Medulla oblongata (tissue), 1 donor: ENCODE data around the gene CNNM3.
"Not testable (repeated sequence)": the region's sequence is repeated elsewhere in the genome, so short reads cannot be mapped to it uniquely, and the experiment has no call there.

ENCODE experiments used
- DNase-seq: peaks from one replicate; pipeline ENCODE4 v3.0.0-alpha.2; 2015; ENCODE audit errors: extremely low spot score

The CNNM3 gene

GRCh38 chr2:96798733-96799622 is 17.1 kb upstream of the CNNM3 start:
- no peak for DNase-seq

GRCh38 chr2:96799623-96799935 is 16.5 kb upstream of the CNNM3 start:
- DNase-seq, result no peak

GRCh38 chr2:96800061-96801004 is 15.7 kb upstream of the CNNM3 start:
- no peak for DNase-seq

GRCh38 chr2:96801005-96801785 is 14.9 kb upstream of the CNNM3 start:
- peak; percentile 60 for DNase-seq

GRCh38 chr2:96801786-96802595 is 14.1 kb upstream of the CNNM3 start:
- no peak for DNase-seq

GRCh38 chr2:96802721-96803120 is 13.3 kb upstream of the CNNM3 start:
- no peak for DNase-seq

GRCh38 chr2:96804986-96805385 is 11.1 kb upstream of the CNNM3 start:
- no peak for DNase-seq

- DNase-seq, result not testable (repeated sequence)
These were observed 10.1 kb upstream of the CNNM3 start for GRCh38 chr2:96805946-96806345.

GRCh38 chr2:96806468-96807126 is 9.5 kb upstream of the CNNM3 start:
- no peak for DNase-seq

- DNase-seq, result no peak
These were observed 9.0 kb upstream of the CNNM3 start for GRCh38 chr2:96807127-96807471.

- DNase-seq, result no peak
These were observed 7.8 kb upstream of the CNNM3 start for GRCh38 chr2:96808176-96808837.

- no peak for DNase-seq
These were observed 6.7 kb upstream of the CNNM3 start for GRCh38 chr2:96809216-96809882.

- no peak for DNase-seq
These were observed 5.9 kb upstream of the CNNM3 start for GRCh38 chr2:96809951-96810782.

GRCh38 chr2:96810783-96811192 is 5.3 kb upstream of the CNNM3 start:
- no peak for DNase-seq

- DNase-seq, result no peak
These were observed 4.2 kb upstream of the CNNM3 start for GRCh38 chr2:96811917-96812316.

GRCh38 chr2:96813656-96814055 is 2.4 kb upstream of the CNNM3 start:
- no peak for DNase-seq

GRCh38 chr2:96815326-96816126 is 542 bp upstream of the CNNM3 start:
- DNase-seq, result peak; percentile 29
